Measurements from ENCODE around the gene MGLL.

DNA sequence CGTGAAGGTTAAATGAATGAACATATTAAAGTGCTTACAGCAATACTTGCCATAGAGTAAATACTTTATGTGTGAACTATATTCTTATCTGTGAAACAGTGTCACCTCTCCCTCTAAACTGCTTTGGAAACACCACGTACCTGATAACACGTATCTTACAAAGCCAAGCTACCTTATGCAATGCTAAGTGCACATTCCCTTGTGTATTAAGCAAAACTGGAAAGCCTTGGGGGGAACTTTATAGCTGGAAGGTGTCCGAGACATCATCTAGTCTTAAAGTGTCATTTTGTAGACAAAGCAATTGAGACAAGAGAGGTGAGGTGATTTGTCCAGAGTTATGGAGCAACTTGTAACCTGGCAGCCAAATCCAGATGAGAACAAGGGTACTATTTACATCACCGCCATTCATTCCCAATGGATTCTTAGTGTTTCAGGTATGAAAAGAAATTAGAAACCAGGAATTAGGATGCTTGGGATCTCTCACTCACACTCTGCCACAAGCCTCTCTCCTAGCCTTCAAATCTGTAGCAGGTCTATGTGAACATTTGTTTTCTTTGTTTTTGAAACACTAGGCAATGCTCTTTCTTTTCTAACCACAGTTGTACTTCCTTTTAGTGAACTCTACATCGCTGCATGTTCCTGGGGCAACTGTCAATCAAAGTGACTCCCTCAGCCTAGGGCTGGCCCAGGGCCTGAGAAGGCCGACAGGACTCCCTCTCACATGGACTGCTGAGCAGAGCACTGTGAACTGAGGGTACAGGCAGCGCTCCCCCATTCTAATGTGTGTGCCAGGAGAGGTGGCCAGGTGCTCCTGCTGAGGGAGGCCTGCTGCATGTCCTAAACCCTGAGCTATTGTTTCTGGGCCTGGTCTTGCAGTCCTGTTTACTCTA lies 13.9 kb upstream of the MGLL start:
- TF ChIP-seq, protein P1, sequence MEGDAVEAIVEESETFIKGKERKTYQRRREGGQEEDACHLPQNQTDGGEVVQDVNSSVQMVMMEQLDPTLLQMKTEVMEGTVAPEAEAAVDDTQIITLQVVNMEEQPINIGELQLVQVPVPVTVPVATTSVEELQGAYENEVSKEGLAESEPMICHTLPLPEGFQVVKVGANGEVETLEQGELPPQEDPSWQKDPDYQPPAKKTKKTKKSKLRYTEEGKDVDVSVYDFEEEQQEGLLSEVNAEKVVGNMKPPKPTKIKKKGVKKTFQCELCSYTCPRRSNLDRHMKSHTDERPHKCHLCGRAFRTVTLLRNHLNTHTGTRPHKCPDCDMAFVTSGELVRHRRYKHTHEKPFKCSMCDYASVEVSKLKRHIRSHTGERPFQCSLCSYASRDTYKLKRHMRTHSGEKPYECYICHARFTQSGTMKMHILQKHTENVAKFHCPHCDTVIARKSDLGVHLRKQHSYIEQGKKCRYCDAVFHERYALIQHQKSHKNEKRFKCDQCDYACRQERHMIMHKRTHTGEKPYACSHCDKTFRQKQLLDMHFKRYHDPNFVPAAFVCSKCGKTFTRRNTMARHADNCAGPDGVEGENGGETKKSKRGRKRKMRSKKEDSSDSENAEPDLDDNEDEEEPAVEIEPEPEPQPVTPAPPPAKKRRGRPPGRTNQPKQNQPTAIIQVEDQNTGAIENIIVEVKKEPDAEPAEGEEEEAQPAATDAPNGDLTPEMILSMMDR (IDR thresholded peaks at IDR 0.05): no peak
- TF ChIP-seq POLR2AphosphoS5 (IDR thresholded peaks at IDR 0.05) (no peak), EP300 (IDR thresholded peaks at IDR 0.05) (no peak), POLR2A (IDR thresholded peaks at IDR 0.05) (no peak)
